HEK293 (cell line): Measurements from ENCODE around the gene CELF4.

ENCODE experiments used
- GLI4 ChIP-seq: fragments of 450-650 bp; formaldehyde crosslinking; IDR thresholded peaks from 2 replicates; pipeline ENCODE4 v1.5.1; 2016; ENCODE audit warnings: missing biosample characterization, missing genetic modification characterization
- KLF8 ChIP-seq: fragments of 450-650 bp; formaldehyde crosslinking; IDR thresholded peaks from 2 replicates; pipeline ENCODE4 v1.5.1; 2016; ENCODE audit warnings: missing biosample characterization, missing genetic modification characterization
- PRDM10 ChIP-seq: fragments of 450-650 bp; formaldehyde crosslinking; IDR thresholded peaks from 2 replicates; pipeline ENCODE4 v1.5.1; 2016; ENCODE audit warnings: missing biosample characterization, missing genetic modification characterization
- TSHZ1 ChIP-seq: fragments of 450-650 bp; formaldehyde crosslinking; IDR thresholded peaks from 2 replicates; pipeline ENCODE4 v1.5.1; 2016; ENCODE audit warnings: missing biosample characterization, missing genetic modification characterization, borderline replicate concordance
- YY1 ChIP-seq: fragments of 450-650 bp; formaldehyde crosslinking; IDR thresholded peaks from 2 replicates; pipeline ENCODE4 v1.5.1; 2018; ENCODE audit warnings: missing biosample characterization, missing genetic modification characterization
- ZBTB10 ChIP-seq: fragments of 450-650 bp; formaldehyde crosslinking; IDR thresholded peaks from 2 replicates; pipeline ENCODE4 v1.5.1; 2016; ENCODE audit warnings: missing biosample characterization, missing genetic modification characterization
- ZBTB8A ChIP-seq: fragments of 450-650 bp; formaldehyde crosslinking; IDR thresholded peaks from 2 replicates; pipeline ENCODE4 v1.5.1; 2016; ENCODE audit warnings: missing biosample characterization, missing genetic modification characterization
- ZNF121 ChIP-seq: fragments of 450-650 bp; formaldehyde crosslinking; IDR thresholded peaks from 2 replicates; pipeline ENCODE4 v1.5.1; 2016; ENCODE audit warnings: missing biosample characterization, missing genetic modification characterization
- ZNF23 ChIP-seq: fragments of 450-650 bp; formaldehyde crosslinking; IDR thresholded peaks from 2 replicates; pipeline ENCODE4 v1.5.1; 2016; ENCODE audit warnings: missing biosample characterization, missing genetic modification characterization, borderline replicate concordance
- ZNF585B ChIP-seq: fragments of 450-650 bp; formaldehyde crosslinking; IDR thresholded peaks from 2 replicates; pipeline ENCODE4 v1.5.1; 2016; ENCODE audit warnings: missing biosample characterization, missing genetic modification characterization
- TF ChIP-seq, protein P1 (sequence below): fragments of 450-650 bp; formaldehyde crosslinking; IDR thresholded peaks from 2 replicates; pipeline ENCODE4 v1.5.1; 2016; ENCODE audit warnings: missing biosample characterization, missing genetic modification characterization
- TF ChIP-seq, protein P2 (sequence below): sonication (generic); formaldehyde crosslinking; IDR thresholded peaks from 2 replicates; pipeline ENCODE4 v1.8.1; 2022; ENCODE audit warnings: mild to moderate bottlenecking, moderate library complexity, missing genetic modification reagents

DNA sequence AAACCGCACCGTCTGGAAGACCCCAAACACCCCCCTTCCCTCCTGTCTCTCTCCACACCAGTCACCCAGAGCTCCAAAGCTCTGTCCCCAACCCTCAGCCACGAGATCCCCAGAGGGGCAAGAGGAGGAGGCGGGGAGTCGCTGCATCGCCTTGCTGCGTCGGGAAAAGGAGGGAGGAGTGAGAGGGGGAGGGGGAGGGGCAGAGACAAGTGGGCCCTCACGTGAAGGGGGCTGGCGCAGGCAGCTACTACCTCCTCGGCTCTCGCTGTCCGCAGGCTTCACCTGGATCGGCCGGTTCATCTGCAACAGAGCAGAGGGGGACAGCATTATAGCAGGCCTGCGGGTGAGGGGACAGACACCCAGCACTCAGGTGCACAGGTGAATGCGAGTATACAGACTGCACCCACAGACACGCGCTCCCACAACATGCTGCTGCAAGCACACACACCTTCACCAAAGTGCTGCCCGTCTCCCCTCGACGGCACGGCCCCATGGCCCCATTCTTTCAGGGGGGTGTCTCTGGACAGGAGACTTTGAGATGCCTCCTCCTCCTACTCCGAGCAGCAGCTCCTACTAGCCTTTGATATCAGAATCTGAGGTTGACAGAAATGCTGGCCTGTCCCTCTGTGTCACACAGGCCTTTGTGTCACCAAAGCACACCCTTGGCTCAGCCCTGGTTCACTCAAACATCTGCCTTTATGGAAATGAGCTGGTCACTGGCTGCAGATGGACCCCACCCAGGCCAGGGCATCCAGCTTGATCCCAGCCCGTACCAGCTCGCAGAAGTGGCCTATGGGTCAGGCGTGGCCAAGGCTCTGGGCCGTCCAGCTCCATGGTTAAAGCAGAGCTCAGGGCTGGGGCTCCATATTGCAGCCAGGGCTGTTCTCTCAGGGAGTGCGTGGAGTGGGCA is 243.8 kb downstream of the CELF4 start:
- no peak for TF ChIP-seq ZNF585B (tag by site-specific recombination)
- TF ChIP-seq, protein P1, sequence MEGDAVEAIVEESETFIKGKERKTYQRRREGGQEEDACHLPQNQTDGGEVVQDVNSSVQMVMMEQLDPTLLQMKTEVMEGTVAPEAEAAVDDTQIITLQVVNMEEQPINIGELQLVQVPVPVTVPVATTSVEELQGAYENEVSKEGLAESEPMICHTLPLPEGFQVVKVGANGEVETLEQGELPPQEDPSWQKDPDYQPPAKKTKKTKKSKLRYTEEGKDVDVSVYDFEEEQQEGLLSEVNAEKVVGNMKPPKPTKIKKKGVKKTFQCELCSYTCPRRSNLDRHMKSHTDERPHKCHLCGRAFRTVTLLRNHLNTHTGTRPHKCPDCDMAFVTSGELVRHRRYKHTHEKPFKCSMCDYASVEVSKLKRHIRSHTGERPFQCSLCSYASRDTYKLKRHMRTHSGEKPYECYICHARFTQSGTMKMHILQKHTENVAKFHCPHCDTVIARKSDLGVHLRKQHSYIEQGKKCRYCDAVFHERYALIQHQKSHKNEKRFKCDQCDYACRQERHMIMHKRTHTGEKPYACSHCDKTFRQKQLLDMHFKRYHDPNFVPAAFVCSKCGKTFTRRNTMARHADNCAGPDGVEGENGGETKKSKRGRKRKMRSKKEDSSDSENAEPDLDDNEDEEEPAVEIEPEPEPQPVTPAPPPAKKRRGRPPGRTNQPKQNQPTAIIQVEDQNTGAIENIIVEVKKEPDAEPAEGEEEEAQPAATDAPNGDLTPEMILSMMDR (tag by site-specific recombination): no peak
- TF ChIP-seq ZBTB10: no peak
- TF ChIP-seq ZNF23 (tag by site-specific recombination): no peak
- no peak for TF ChIP-seq GLI4
- TF ChIP-seq ZNF121: no peak
- no peak for TF ChIP-seq YY1 (tag by site-specific recombination)
- TF ChIP-seq, protein P2, sequence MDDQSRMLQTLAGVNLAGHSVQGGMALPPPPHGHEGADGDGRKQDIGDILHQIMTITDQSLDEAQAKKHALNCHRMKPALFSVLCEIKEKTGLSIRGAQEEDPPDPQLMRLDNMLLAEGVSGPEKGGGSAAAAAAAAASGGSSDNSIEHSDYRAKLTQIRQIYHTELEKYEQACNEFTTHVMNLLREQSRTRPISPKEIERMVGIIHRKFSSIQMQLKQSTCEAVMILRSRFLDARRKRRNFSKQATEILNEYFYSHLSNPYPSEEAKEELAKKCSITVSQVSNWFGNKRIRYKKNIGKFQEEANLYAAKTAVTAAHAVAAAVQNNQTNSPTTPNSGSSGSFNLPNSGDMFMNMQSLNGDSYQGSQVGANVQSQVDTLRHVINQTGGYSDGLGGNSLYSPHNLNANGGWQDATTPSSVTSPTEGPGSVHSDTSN (CRISPR knock-in tag): no peak
- no peak for TF ChIP-seq PRDM10
- no peak for TF ChIP-seq ZBTB8A (tag by site-specific recombination)
- no peak for TF ChIP-seq TSHZ1 (tag by site-specific recombination)
- TF ChIP-seq KLF8: no peak
